Left lung (tissue), 10 donors: ENCODE data around the gene KDM4B. TPM values are rescaled to one million over a fixed set of nuclear protein-coding genes. Genes with fewer than 3 reads are reported as not detected.

ENCODE experiments used
- ATAC-seq: fragments of 200-7000 bp; cut with Tn5 transposase; one replicate; pipeline ENCODE4 v1.9.1; 2020; ENCODE audit warnings: moderate library complexity
- DNase-seq, 4 donors: peaks; one replicate each; pipeline ENCODE4 v3.0.0-alpha.2; 2013 to 2020
- H3K27ac ChIP-seq, 2 donors: fragments of 200-600 bp; sonication (generic) in 1 of 2; one replicate each; pipeline versions ENCODE4 v1.5.0 to v1.8.0; 2020 to 2021
- H3K27me3 ChIP-seq, 2 donors: fragments of 200-600 bp; sonication (generic) in 1 of 2; one replicate each; pipeline versions ENCODE4 v1.5.0 to v1.8.0; 2020 to 2021
- H3K36me3 ChIP-seq, 2 donors: fragments of 200-600 bp; sonication (generic) in 1 of 2; one replicate each; pipeline versions ENCODE4 v1.5.0 to v1.8.0; 2020 to 2021
- H3K4me1 ChIP-seq, 2 donors: fragments of 200-600 bp; one replicate each; pipeline ENCODE4 v1.8.0; 2021
- H3K4me3 ChIP-seq, 2 donors: fragments of 200-600 bp; sonication (generic) in 1 of 2; one replicate each; pipeline versions ENCODE4 v1.5.0 to v1.8.0; 2020 to 2021; ENCODE audit warnings: mild to moderate bottlenecking in 1 of 2
- H3K9me3 ChIP-seq, 2 donors: fragments of 200-600 bp; sonication (generic) in 1 of 2; one replicate each; pipeline versions ENCODE4 v1.5.0 to v1.8.0; 2020 to 2021
- CTCF ChIP-seq, 2 donors: fragments of 200-600 bp; sonication (generic) in 1 of 2; IDR thresholded peaks; one replicate each; pipeline versions ENCODE4 v1.5.0 to v1.8.0; 2021; ENCODE audit warnings: antibody characterized with exemption in 2 of 2
- intact Hi-C, 2 donors: fragments of 100-400 bp; cut with DNase I; formaldehyde crosslinking; loops; one replicate each; pipeline versions ENCODE4 v1.11.2 to v1.14.2; 2022
- polyA plus RNA-seq, 6 donors: library from polyadenylated mRNA; unstranded; fragments of 120-200 nt; gene quantifications; one replicate each; pipeline ENCODE4 v1.2.1, GENCODE V29; 2013; ENCODE audit not compliant: insufficient read length in 6 of 6
- total RNA-seq, 2 donors: library from RNA; stranded (reverse); fragmentation: NEBNext Ultra II Directional; extraction: Animal tissue kit (Norgen Biotek cat#: 25700); gene quantifications; one replicate each; pipeline ENCODE4 v1.2.1, GENCODE V29; 2021
- donor health status: DM: no; HTN: yes; CAD: no.
- donor health status: DM: no; HTN: no; CAD: no.

KDM4B gene
- total and polyA plus RNA-seq, 8 donors: 24.6 to 42.1 (median 31.1) TPM

GRCh38 chr19:4988770-4989251, 19.9 kb downstream of the KDM4B start:
- H3K4me1 ChIP-seq: peaks cover 5 to 34% of the 10 kb centered on the region in 2 donors
- intact Hi-C loops: no loop called here
- no peaks in the 10 kb centered on the region for H3K9me3 ChIP-seq
- ATAC-seq (peak; percentile 75), DNase-seq (peak in 2 of 4 donors; percentile 62 to 79)
- H3K27me3 ChIP-seq: no peaks in the 10 kb centered on the region
- H3K36me3 ChIP-seq: peaks cover 0 to 5% of the 10 kb centered on the region in 2 donors
- no peak for TF ChIP-seq CTCF (IDR thresholded peaks at IDR 0.05)
- no peak overlapping the region for H3K4me3 ChIP-seq
- H3K27ac ChIP-seq: peak overlapping the region in 1 of 2 donors; percentile 23

- peaks cover 5 to 26% of the 10 kb centered on the region in 2 donors for H3K4me1 ChIP-seq
- intact Hi-C loops: no loop called here
- no peaks in the 10 kb centered on the region for H3K27me3 ChIP-seq
- no peak overlapping the region for H3K27ac ChIP-seq
- DNase-seq (no peak), ATAC-seq (no peak)
- no peak for TF ChIP-seq CTCF (IDR thresholded peaks at IDR 0.05)
- H3K4me3 ChIP-seq: no peak overlapping the region
- H3K9me3 ChIP-seq: no peaks in the 10 kb centered on the region
- H3K36me3 ChIP-seq: peaks cover 0 to 5% of the 10 kb centered on the region in 2 donors
Measured at GRCh38 chr19:4990306-4990705, 21.4 kb downstream of the KDM4B start.

- no peak overlapping the region for H3K27ac ChIP-seq
- TF ChIP-seq CTCF (IDR thresholded peaks at IDR 0.05): no peak
- H3K9me3 ChIP-seq: no peaks in the 10 kb centered on the region
- DNase-seq (no peak), ATAC-seq (no peak)
- no peaks in the 10 kb centered on the region for H3K27me3 ChIP-seq
- H3K4me3 ChIP-seq: no peak overlapping the region
- peaks cover 0 to 12% of the 10 kb centered on the region in 2 donors for H3K36me3 ChIP-seq
- peaks cover 5 to 26% of the 10 kb centered on the region in 2 donors for H3K4me1 ChIP-seq
- intact Hi-C loops: no loop called here
Measured at GRCh38 chr19:4991538-4991937, 22.6 kb downstream of the KDM4B start.

DNA sequence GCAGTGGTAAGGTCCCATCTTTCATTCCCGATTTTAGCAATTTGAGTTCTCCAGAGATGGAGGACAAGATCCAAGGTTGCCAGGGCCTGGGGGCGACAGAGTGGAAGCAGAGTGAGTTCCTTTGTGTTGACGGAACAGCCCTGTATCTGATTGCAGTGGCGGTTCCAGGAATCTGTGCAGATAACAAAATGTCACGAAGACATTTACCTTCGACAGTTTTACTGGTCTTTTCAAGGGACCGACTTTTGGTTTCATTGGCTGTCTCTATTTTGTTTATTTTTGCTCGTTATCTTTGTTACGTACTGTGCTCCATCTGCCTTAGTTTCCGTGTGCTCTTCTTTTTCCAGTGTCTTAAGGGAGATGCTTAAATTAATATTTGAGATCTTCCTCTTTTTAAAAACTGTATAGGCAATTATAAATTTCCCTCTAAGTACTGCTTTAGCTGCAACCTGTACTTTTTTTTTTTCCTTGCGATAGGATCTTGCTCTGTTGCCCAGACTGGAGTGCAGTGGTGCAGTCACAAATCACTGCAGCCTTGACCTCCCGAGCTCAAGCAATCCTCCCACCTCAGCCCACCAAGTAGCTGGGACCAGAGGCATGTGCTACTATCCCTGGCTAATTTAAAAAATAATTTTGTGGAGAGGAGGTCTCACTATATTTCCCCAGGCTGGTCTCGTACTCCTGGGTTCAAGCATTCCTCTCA, 23.2 kb downstream of the KDM4B start:
- Histone ChIP-seq H3K27me3 (no peaks in the 10 kb centered on the region), H3K4me1 (peaks cover 5 to 21% of the 10 kb centered on the region in 2 donors), H3K36me3 (peaks cover 0 to 15% of the 10 kb centered on the region in 2 donors), H3K4me3 (no peak overlapping the region), H3K27ac (no peak overlapping the region), H3K9me3 (no peaks in the 10 kb centered on the region)
- DNase-seq: no peak
- TF ChIP-seq CTCF (IDR thresholded peaks at IDR 0.05): no peak
- intact Hi-C loops: no loop called here
- no peak for ATAC-seq

- Histone ChIP-seq H3K4me1 (peaks cover 0 to 10% of the 10 kb centered on the region in 2 donors), H3K9me3 (no peaks in the 10 kb centered on the region), H3K27ac (no peak overlapping the region), H3K36me3 (peaks cover 0 to 22% of the 10 kb centered on the region in 2 donors), H3K4me3 (no peak overlapping the region), H3K27me3 (no peaks in the 10 kb centered on the region)
- ATAC-seq (peak; percentile 48), DNase-seq (no peak)
- intact Hi-C loops: no loop called here
- no peak for TF ChIP-seq CTCF (IDR thresholded peaks at IDR 0.05)
Measured at GRCh38 chr19:4993683-4994082, 24.8 kb downstream of the KDM4B start.
